HG02571 (cell line): Measurements from ENCODE around the gene C16orf90.
"Not testable (repeated sequence)": the region's sequence is repeated elsewhere in the genome, so short reads cannot be mapped to it uniquely, and the experiment has no call there.

Experiments used
- ATAC-seq: cut with Tn5 transposase; IDR thresholded peaks from one replicate; pipeline ENCODE4 v1.9.1; 2021; ENCODE audit warnings: mild to moderate bottlenecking, moderate library complexity; ENCODE audit not compliant: unreplicated experiment

The C16orf90 gene

GRCh38 chr16:3485097-3485745, 10.1 kb downstream of the C16orf90 start:
- no peak for ATAC-seq

- no peak for ATAC-seq
Observed at GRCh38 chr16:3484318-3485096, 10.8 kb downstream of the C16orf90 start.

GRCh38 chr16:3482659-3483241, 12.5 kb downstream of the C16orf90 start:
- ATAC-seq = no peak

GRCh38 chr16:3481696-3482658, 13.3 kb downstream of the C16orf90 start:
- ATAC-seq = no peak

- no peak for ATAC-seq
Observed at GRCh38 chr16:3480901-3481695, 14.2 kb downstream of the C16orf90 start.

- ATAC-seq = no peak
Observed at GRCh38 chr16:3479654-3480216, 15.6 kb downstream of the C16orf90 start.

GRCh38 chr16:3478242-3478925, 16.9 kb downstream of the C16orf90 start:
- ATAC-seq = no peak

GRCh38 chr16:3476409-3476808, 18.9 kb downstream of the C16orf90 start:
- no peak for ATAC-seq

- ATAC-seq = no peak
Observed at GRCh38 chr16:3475604-3476375, 19.5 kb downstream of the C16orf90 start.

GRCh38 chr16:3474870-3475269, 20.4 kb downstream of the C16orf90 start:
- ATAC-seq = not testable (repeated sequence)

GRCh38 chr16:3474136-3474779, 21.0 kb downstream of the C16orf90 start:
- no peak for ATAC-seq

- not testable (repeated sequence) for ATAC-seq
Observed at GRCh38 chr16:3473596-3473943, 21.7 kb downstream of the C16orf90 start.

GRCh38 chr16:3472878-3473595, 22.3 kb downstream of the C16orf90 start:
- no peak for ATAC-seq

GRCh38 chr16:3471518-3472176, 23.6 kb downstream of the C16orf90 start:
- ATAC-seq = no peak

- no peak for ATAC-seq
Observed at GRCh38 chr16:3470723-3471122, 24.6 kb downstream of the C16orf90 start.

GRCh38 chr16:3469736-3470135, 25.6 kb downstream of the C16orf90 start:
- ATAC-seq = no peak

GRCh38 chr16:3468501-3468900, 26.8 kb downstream of the C16orf90 start:
- no peak for ATAC-seq
